MM.1S (cell line): Measurements from ENCODE around the gene SRP14.
A peak's percentile ranks its signal among the peaks of the same experiment; 100 is the strongest.

Experiments
- DNase-seq: peaks from one replicate; pipeline ENCODE4 v3.0.0-alpha.2; 2015
- H2AFZ ChIP-seq: fragments of 300-600 bp; sonication (generic); 2 replicates; pipeline ENCODE4 v1.6.0; 2016; ENCODE audit warnings: antibody characterized with exemption, low read length
- H3F3A ChIP-seq: fragments of 300-600 bp; sonication (generic); 2 replicates; pipeline ENCODE4 v1.6.1; 2016; ENCODE audit warnings: mild to moderate bottlenecking, antibody characterized with exemption, low read length, moderate library complexity, mixed read lengths; ENCODE audit not compliant: insufficient read depth
- H3K27ac ChIP-seq: fragments of 300-600 bp; sonication (generic); 2 replicates; pipeline ENCODE4 v1.5.1; 2016; ENCODE audit warnings: mild to moderate bottlenecking, low read length
- H3K27me3 ChIP-seq: fragments of 300-600 bp; sonication (generic); replicated peaks from 2 replicates; pipeline ENCODE4 v1.6.0; 2016; ENCODE audit warnings: low read length; ENCODE audit not compliant: insufficient read depth
- H3K36me3 ChIP-seq: fragments of 300-600 bp; sonication (generic); replicated peaks from 2 replicates; pipeline ENCODE4 v1.6.1; 2016; ENCODE audit warnings: mild to moderate bottlenecking, low read length, mixed read lengths; ENCODE audit not compliant: insufficient read depth
- H3K4me1 ChIP-seq: fragments of 300-600 bp; sonication (generic); 2 replicates; pipeline ENCODE4 v1.6.1; 2016; ENCODE audit warnings: low read length, mixed read lengths
- H3K4me2 ChIP-seq: fragments of 300-600 bp; sonication (generic); 2 replicates; pipeline ENCODE4 v1.6.0; 2016; ENCODE audit warnings: low read depth, low read length
- H3K4me3 ChIP-seq: fragments of 300-600 bp; sonication (generic); 2 replicates; pipeline ENCODE4 v1.5.1; 2016; ENCODE audit warnings: low read length, mixed read lengths
- H3K79me2 ChIP-seq: fragments of 300-600 bp; sonication (generic); 2 replicates; pipeline ENCODE4 v1.6.1; 2016; ENCODE audit warnings: mixed run types, low read length, mixed read lengths
- H3K9ac ChIP-seq: fragments of 300-600 bp; sonication (generic); 2 replicates; pipeline ENCODE4 v1.6.1; 2016; ENCODE audit warnings: low read length, mixed read lengths
- H3K9me2 ChIP-seq: fragments of 300-600 bp; sonication (generic); replicated peaks from 2 replicates; pipeline ENCODE4 v1.6.1; 2016; ENCODE audit warnings: mild to moderate bottlenecking, low read length, mixed read lengths; ENCODE audit not compliant: insufficient read depth
- H3K9me3 ChIP-seq: fragments of 300-600 bp; sonication (generic); replicated peaks from 2 replicates; pipeline ENCODE4 v1.6.1; 2016; ENCODE audit warnings: mild to moderate bottlenecking, low read length, mixed read lengths; ENCODE audit not compliant: insufficient read depth
- H4K20me1 ChIP-seq: fragments of 300-600 bp; sonication (generic); 2 replicates; pipeline ENCODE4 v1.6.1; 2016; ENCODE audit warnings: mild to moderate bottlenecking, low read length, moderate library complexity, mixed read lengths; ENCODE audit not compliant: insufficient read depth
- EZH2 ChIP-seq: fragments of 300-600 bp; sonication (generic); optimal IDR thresholded peaks from 2 replicates; pipeline ENCODE3; 2017; ENCODE audit warnings: low read depth, mild to moderate bottlenecking, antibody characterized with exemption, low read length, mixed read lengths
- EZH2phosphoT487 ChIP-seq: fragments of 300-600 bp; sonication (generic); IDR thresholded peaks from 2 replicates; pipeline ENCODE4 v1.6.1; 2018; ENCODE audit warnings: antibody characterized with exemption, low read length
- TF ChIP-seq, protein P1 (sequence below): fragments of 300-600 bp; sonication (generic); IDR thresholded peaks from 2 replicates; pipeline ENCODE4 v1.5.1; 2016; ENCODE audit warnings: antibody characterized with exemption, low read length, mixed read lengths

SRP14 gene

DNA sequence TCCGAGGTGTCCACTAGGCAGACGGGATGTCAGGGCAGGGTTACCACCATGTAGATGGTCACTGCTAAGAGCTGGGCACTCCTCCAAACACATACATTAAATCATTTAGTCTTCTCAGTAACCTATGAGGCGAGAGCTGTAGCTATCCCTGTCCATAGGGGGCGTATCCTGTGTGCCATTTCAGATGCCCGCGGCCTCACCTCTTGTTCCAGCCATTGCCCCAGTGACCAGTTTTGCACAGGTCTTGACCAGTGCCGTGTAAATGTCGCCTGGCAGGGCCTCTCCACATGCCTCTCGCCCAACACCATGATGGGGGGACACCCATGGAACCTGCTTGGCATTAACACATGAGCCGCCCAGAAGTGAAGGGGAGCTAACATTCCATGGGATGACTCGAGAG is 20.8 kb upstream of the SRP14 start:
- no peaks in the 10 kb centered on the region for H3K9me3 ChIP-seq
- no peak overlapping the region for H2AFZ ChIP-seq
- H3K36me3 ChIP-seq, result no peaks in the 10 kb centered on the region
- peaks cover 58% of the 10 kb centered on the region for H3K4me1 ChIP-seq
- H3K27ac ChIP-seq, result no peak overlapping the region
- H3F3A ChIP-seq, result peaks cover 34% of the 10 kb centered on the region
- TF ChIP-seq EZH2 (no peak), EZH2phosphoT487 (no peak)
- TF ChIP-seq, protein P1, sequence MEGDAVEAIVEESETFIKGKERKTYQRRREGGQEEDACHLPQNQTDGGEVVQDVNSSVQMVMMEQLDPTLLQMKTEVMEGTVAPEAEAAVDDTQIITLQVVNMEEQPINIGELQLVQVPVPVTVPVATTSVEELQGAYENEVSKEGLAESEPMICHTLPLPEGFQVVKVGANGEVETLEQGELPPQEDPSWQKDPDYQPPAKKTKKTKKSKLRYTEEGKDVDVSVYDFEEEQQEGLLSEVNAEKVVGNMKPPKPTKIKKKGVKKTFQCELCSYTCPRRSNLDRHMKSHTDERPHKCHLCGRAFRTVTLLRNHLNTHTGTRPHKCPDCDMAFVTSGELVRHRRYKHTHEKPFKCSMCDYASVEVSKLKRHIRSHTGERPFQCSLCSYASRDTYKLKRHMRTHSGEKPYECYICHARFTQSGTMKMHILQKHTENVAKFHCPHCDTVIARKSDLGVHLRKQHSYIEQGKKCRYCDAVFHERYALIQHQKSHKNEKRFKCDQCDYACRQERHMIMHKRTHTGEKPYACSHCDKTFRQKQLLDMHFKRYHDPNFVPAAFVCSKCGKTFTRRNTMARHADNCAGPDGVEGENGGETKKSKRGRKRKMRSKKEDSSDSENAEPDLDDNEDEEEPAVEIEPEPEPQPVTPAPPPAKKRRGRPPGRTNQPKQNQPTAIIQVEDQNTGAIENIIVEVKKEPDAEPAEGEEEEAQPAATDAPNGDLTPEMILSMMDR, result no peak
- no peaks in the 10 kb centered on the region for H3K9me2 ChIP-seq
- H3K27me3 ChIP-seq, result no peaks in the 10 kb centered on the region
- H3K4me3 ChIP-seq, result no peak overlapping the region
- H3K4me2 ChIP-seq, result no peak overlapping the region
- no peak for DNase-seq
- H3K79me2 ChIP-seq, result no peaks in the 10 kb centered on the region
- H4K20me1 ChIP-seq, result no peaks in the 10 kb centered on the region
- H3K9ac ChIP-seq, result no peak overlapping the region

DNA sequence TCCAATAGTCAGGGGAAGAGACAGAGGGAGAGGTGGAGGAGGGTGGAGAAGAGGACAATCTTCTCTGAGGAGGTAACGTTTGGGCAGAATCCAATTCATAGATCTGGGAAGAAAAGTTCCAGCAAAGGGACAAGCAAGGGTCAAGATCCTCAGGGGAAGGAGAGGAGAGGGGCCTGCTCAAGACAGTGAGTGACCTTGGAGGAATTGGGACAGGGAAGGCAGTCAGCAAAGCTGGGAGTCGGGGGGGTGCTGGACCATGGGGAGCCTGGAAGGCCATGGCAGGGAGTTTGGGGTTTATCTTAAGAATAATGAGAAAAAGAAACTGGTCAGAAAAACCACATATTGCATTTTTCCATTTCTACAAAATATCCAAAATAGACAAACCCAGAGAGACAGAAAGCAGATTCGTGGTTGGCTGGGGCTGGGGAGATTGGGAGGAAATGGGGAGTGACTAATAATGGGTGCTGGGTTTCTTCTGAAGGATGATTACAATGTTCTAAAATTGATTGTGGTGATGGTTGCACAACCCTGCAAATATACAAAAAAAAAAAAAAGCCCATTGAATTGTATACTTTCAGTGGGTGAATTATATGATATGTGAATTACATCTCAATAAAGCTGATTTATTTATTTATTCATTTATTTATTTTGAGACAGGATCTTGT is 19.6 kb upstream of the SRP14 start:
- no peaks in the 10 kb centered on the region for H3K9me2 ChIP-seq
- H3K4me2 ChIP-seq, result peak overlapping the region; percentile 40; the same call in 1 of the 2 replicates
- H3K4me3 ChIP-seq, result no peak overlapping the region
- TF ChIP-seq EZH2, result no peak
- no peak for TF ChIP-seq EZH2phosphoT487
- TF ChIP-seq, protein P1, result no peak
- H4K20me1 ChIP-seq, result no peaks in the 10 kb centered on the region
- H3K9ac ChIP-seq, result peak overlapping the region; percentile 4; the same call in 1 of the 2 replicates
- peaks cover 58% of the 10 kb centered on the region for H3K4me1 ChIP-seq
- peak overlapping the region; percentile 25; the same call in 1 of the 2 replicates for H2AFZ ChIP-seq
- peaks cover 35% of the 10 kb centered on the region for H3F3A ChIP-seq
- peak overlapping the region; percentile 49; the same call in 1 of the 2 replicates for H3K27ac ChIP-seq
- no peaks in the 10 kb centered on the region for H3K79me2 ChIP-seq
- no peaks in the 10 kb centered on the region for H3K36me3 ChIP-seq
- H3K27me3 ChIP-seq, result no peaks in the 10 kb centered on the region
- DNase-seq, result peak; percentile 42
- no peaks in the 10 kb centered on the region for H3K9me3 ChIP-seq

DNA sequence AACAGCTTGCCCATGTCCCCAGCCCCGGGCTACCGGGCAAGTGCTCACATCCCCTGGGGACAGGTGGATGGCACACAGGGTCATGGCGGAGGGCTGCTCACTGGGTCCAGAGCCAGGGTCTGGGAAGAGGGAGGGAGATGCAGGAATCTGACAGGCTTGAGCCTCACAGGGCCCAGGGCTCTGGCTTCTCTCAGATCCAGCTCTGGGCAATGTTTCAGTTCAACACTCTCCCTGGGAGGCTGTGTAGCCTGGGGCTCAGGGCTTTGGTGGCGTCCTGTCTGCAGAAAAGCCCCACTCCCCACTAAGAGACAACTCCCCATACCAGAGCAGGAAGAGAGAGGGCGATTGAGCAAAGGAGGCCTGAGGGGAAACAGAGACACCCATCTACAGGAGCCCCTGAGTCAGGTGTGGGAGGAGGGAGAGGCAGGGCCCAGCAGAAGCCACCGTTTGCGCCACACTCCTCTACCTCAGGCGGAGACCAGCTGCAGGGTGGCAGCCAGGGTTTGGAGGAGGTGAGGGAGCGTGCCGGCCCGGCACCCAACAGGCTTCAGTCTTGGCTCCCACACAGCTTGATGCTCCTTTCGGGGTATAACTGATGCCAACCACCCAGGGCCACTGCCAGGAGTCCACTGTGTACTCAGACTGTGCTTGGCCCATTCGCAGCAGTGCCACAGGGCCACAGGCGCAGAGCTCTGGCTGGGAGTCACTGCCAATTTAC is 16.8 kb upstream of the SRP14 start:
- no peak for DNase-seq
- H3F3A ChIP-seq, result peaks cover 35% of the 10 kb centered on the region
- H3K27ac ChIP-seq, result peak overlapping the region; percentile 92
- H3K79me2 ChIP-seq, result no peaks in the 10 kb centered on the region
- H3K36me3 ChIP-seq, result no peaks in the 10 kb centered on the region
- no peaks in the 10 kb centered on the region for H3K27me3 ChIP-seq
- peak overlapping the region; percentile 61 for H3K4me2 ChIP-seq
- no peaks in the 10 kb centered on the region for H4K20me1 ChIP-seq
- H3K9ac ChIP-seq, result peak overlapping the region; percentile 69
- TF ChIP-seq EZH2 (no peak), EZH2phosphoT487 (no peak)
- TF ChIP-seq, protein P1, result no peak
- no peaks in the 10 kb centered on the region for H3K9me3 ChIP-seq
- H2AFZ ChIP-seq, result 0 out of 2 replicates have a peak overlapping the region, but pooled peaks have one; percentile 14
- H3K4me3 ChIP-seq, result no peak overlapping the region
- peaks cover 57% of the 10 kb centered on the region for H3K4me1 ChIP-seq
- no peaks in the 10 kb centered on the region for H3K9me2 ChIP-seq
